K562 (cell line): Measurements from ENCODE around the gene ACKR2. TPM values are rescaled to one million over a fixed set of nuclear protein-coding genes. Genes with fewer than 3 reads are reported as not detected.

ENCODE experiments used
- CBX1 ChIP-seq: sonication (generic); IDR thresholded peaks from 2 replicates; pipeline ENCODE4 v1.6.1; 2016; ENCODE audit warnings: antibody characterized with exemption, low read depth, mild to moderate bottlenecking
- ELF2 ChIP-seq: fragments of 250-450 bp; sonication (Bioruptor Pico); IDR thresholded peaks from 2 replicates; pipeline ENCODE4 v1.5.0; 2021; ENCODE audit warnings: mild to moderate bottlenecking
- GTF2E2 ChIP-seq: fragments of 200-800 bp; sonication (Bioruptor generic); IDR thresholded peaks from 2 replicates; pipeline ENCODE4 v1.6.1; 2016; ENCODE audit warnings: missing genetic modification characterization, missing compliant biosample characterization
- HOXB6 ChIP-seq: fragments of 250-450 bp; sonication (Bioruptor Pico); IDR thresholded peaks from 2 replicates; pipeline ENCODE4 v1.5.1; 2022; ENCODE audit warnings: mild to moderate bottlenecking, borderline replicate concordance
- KAT8 ChIP-seq: fragments of 450-650 bp; IDR thresholded peaks from 2 replicates; pipeline ENCODE4 v1.6.1; 2016; ENCODE audit warnings: low read depth, mild to moderate bottlenecking
- MAX ChIP-seq: sonication (generic); formaldehyde crosslinking; IDR thresholded peaks from 2 replicates; pipeline ENCODE4 v1.9.0; 2022; ENCODE audit warnings: mild to moderate bottlenecking, missing genetic modification reagents
- MEF2D ChIP-seq: conservative IDR thresholded peaks from 2 replicates; pipeline ENCODE4 v1.6.1; 2016; ENCODE audit warnings: low read depth, missing genetic modification characterization, missing compliant biosample characterization
- RBM17 ChIP-seq: fragments of 200-400 bp; formaldehyde crosslinking; IDR thresholded peaks from 2 replicates; pipeline ENCODE4 v1.6.1; 2017; ENCODE audit warnings: low read depth, mild to moderate bottlenecking, low read length, borderline replicate concordance
- RHOXF2B ChIP-seq: fragments of 250-450 bp; sonication (Bioruptor Pico); conservative IDR thresholded peaks from 2 replicates; pipeline ENCODE4 v1.5.1; 2021
- TAF7 ChIP-seq: fragments of 450-650 bp; IDR thresholded peaks from 2 replicates; pipeline ENCODE4 v1.6.1; 2016; ENCODE audit warnings: missing genetic modification characterization, missing compliant biosample characterization
- TCF7 ChIP-seq: sonication (generic); IDR thresholded peaks from 2 replicates; pipeline ENCODE4 v1.6.1; 2016; ENCODE audit warnings: antibody characterized with exemption, borderline replicate concordance
- polyA plus RNA-seq, 8 experiments: library from polyadenylated mRNA; depleted of rRNA in 4 of 8; stranded (reverse) in 5 of 8; unstranded in 3 of 8; fragments of >200 nt; fragmentation: Nextera tagmentation in 2 of 8; fragmentation: Illumina TruSeq in 1 of 8; extraction: Ambion mirVana in 2 of 8; extraction: Trizol in 1 of 8; gene quantifications; 2 replicates each; pipeline versions ENCODE4 v1.2.1 to v1.2.3, GENCODE V29; 2011 to 2014; ENCODE audit warnings: inconsistent platforms in 1 of 8, missing spikeins in 1 of 8
- total RNA-seq, 7 experiments: library from RNA; depleted of rRNA in 6 of 7; stranded (reverse); fragments of >200 nt in 6 of 7; fragmentation: Illumina TruSeq in 2 of 7; extraction: Trizol in 2 of 7; gene quantifications; 2 replicates each; pipeline versions ENCODE4 v1.2.1 to v1.2.3, GENCODE V29; 2011 to 2021; ENCODE audit warnings: low replicate concordance in 1 of 7
- TF ChIP-seq, protein P1 (sequence below): fragments of 450-650 bp; IDR thresholded peaks from 2 replicates; pipeline ENCODE4 v1.6.1; 2016; ENCODE audit warnings: mild to moderate bottlenecking, moderate library complexity
- TF ChIP-seq, protein P2 (sequence below): IDR thresholded peaks from 2 replicates; pipeline ENCODE4 v1.6.1; 2012; ENCODE audit warnings: low read depth, low read length, improper control_type of control experiment, borderline replicate concordance
- TF ChIP-seq, protein P3 (sequence below): sonication (generic); formaldehyde crosslinking; IDR thresholded peaks from 2 replicates; pipeline ENCODE4 v1.8.1; 2022; ENCODE audit warnings: missing genetic modification reagents

Gene ACKR2
- total and polyA plus RNA-seq, 9 of the 15 experiments (the other 6 are each of a cell fraction or from before 2014, with no cell fraction given) = 0.03 to 0.69 (median 0.25) TPM; not detected in 1

DNA sequence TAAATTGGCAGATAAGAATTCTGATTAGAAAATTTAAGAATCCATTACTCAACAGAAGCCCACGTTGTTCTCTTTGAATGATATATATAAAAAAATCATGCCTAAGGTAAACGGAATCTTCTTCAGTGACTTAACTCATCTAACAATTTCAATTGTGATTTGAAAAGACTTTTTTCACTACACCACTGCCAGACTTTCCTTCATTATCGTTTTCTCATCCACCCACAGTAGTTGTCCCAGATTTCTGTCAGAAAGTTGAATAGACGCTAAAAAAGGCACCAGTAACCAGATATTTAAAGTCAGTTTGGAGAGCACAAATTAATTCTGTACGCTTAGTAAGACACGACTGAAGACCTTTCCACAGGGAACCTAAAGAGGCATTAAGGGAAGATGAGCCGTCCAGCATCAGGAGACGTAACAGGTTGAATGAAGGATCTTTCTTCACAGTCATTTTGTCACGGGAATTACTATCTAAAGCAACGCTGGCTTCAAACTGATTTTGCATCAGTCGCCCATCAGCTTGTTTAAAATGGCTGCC is 6.3 kb upstream of the ACKR2 start (continued):
- TF ChIP-seq, protein P1, sequence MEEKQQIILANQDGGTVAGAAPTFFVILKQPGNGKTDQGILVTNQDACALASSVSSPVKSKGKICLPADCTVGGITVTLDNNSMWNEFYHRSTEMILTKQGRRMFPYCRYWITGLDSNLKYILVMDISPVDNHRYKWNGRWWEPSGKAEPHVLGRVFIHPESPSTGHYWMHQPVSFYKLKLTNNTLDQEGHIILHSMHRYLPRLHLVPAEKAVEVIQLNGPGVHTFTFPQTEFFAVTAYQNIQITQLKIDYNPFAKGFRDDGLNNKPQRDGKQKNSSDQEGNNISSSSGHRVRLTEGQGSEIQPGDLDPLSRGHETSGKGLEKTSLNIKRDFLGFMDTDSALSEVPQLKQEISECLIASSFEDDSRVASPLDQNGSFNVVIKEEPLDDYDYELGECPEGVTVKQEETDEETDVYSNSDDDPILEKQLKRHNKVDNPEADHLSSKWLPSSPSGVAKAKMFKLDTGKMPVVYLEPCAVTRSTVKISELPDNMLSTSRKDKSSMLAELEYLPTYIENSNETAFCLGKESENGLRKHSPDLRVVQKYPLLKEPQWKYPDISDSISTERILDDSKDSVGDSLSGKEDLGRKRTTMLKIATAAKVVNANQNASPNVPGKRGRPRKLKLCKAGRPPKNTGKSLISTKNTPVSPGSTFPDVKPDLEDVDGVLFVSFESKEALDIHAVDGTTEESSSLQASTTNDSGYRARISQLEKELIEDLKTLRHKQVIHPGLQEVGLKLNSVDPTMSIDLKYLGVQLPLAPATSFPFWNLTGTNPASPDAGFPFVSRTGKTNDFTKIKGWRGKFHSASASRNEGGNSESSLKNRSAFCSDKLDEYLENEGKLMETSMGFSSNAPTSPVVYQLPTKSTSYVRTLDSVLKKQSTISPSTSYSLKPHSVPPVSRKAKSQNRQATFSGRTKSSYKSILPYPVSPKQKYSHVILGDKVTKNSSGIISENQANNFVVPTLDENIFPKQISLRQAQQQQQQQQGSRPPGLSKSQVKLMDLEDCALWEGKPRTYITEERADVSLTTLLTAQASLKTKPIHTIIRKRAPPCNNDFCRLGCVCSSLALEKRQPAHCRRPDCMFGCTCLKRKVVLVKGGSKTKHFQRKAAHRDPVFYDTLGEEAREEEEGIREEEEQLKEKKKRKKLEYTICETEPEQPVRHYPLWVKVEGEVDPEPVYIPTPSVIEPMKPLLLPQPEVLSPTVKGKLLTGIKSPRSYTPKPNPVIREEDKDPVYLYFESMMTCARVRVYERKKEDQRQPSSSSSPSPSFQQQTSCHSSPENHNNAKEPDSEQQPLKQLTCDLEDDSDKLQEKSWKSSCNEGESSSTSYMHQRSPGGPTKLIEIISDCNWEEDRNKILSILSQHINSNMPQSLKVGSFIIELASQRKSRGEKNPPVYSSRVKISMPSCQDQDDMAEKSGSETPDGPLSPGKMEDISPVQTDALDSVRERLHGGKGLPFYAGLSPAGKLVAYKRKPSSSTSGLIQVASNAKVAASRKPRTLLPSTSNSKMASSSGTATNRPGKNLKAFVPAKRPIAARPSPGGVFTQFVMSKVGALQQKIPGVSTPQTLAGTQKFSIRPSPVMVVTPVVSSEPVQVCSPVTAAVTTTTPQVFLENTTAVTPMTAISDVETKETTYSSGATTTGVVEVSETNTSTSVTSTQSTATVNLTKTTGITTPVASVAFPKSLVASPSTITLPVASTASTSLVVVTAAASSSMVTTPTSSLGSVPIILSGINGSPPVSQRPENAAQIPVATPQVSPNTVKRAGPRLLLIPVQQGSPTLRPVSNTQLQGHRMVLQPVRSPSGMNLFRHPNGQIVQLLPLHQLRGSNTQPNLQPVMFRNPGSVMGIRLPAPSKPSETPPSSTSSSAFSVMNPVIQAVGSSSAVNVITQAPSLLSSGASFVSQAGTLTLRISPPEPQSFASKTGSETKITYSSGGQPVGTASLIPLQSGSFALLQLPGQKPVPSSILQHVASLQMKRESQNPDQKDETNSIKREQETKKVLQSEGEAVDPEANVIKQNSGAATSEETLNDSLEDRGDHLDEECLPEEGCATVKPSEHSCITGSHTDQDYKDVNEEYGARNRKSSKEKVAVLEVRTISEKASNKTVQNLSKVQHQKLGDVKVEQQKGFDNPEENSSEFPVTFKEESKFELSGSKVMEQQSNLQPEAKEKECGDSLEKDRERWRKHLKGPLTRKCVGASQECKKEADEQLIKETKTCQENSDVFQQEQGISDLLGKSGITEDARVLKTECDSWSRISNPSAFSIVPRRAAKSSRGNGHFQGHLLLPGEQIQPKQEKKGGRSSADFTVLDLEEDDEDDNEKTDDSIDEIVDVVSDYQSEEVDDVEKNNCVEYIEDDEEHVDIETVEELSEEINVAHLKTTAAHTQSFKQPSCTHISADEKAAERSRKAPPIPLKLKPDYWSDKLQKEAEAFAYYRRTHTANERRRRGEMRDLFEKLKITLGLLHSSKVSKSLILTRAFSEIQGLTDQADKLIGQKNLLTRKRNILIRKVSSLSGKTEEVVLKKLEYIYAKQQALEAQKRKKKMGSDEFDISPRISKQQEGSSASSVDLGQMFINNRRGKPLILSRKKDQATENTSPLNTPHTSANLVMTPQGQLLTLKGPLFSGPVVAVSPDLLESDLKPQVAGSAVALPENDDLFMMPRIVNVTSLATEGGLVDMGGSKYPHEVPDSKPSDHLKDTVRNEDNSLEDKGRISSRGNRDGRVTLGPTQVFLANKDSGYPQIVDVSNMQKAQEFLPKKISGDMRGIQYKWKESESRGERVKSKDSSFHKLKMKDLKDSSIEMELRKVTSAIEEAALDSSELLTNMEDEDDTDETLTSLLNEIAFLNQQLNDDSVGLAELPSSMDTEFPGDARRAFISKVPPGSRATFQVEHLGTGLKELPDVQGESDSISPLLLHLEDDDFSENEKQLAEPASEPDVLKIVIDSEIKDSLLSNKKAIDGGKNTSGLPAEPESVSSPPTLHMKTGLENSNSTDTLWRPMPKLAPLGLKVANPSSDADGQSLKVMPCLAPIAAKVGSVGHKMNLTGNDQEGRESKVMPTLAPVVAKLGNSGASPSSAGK = peak; percentile 59; the same call in 1 of the 2 replicates
- TF ChIP-seq MEF2D (no peak), GTF2E2 (no peak), TCF7 (no peak), HOXB6 (CRISPR knock-in tag) (no peak), CBX1 (no peak), RBM17 (no peak), ELF2 (CRISPR knock-in tag) (peak; percentile 57; the same call in 1 of the 2 replicates), MAX (CRISPR knock-in tag) (peak; percentile 45; the same call in 1 of the 2 replicates), TAF7 (tag) (peak; percentile 17; the same call in 1 of the 2 replicates), RHOXF2B (CRISPR knock-in tag) (no peak), KAT8 (no peak)
- TF ChIP-seq, protein P2, sequence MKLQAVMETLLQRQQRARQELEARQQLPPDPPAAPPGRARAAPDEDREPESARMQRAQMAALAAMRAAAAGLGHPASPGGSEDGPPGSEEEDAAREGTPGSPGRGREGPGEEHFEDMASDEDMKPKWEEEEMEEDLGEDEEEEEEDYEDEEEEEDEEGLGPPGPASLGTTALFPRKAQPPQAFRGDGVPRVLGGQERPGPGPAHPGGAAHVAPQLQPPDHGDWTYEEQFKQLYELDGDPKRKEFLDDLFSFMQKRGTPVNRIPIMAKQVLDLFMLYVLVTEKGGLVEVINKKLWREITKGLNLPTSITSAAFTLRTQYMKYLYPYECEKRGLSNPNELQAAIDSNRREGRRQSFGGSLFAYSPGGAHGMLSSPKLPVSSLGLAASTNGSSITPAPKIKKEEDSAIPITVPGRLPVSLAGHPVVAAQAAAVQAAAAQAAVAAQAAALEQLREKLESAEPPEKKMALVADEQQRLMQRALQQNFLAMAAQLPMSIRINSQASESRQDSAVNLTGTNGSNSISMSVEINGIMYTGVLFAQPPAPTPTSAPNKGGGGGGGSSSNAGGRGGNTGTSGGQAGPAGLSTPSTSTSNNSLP = no peak
- TF ChIP-seq, protein P3, sequence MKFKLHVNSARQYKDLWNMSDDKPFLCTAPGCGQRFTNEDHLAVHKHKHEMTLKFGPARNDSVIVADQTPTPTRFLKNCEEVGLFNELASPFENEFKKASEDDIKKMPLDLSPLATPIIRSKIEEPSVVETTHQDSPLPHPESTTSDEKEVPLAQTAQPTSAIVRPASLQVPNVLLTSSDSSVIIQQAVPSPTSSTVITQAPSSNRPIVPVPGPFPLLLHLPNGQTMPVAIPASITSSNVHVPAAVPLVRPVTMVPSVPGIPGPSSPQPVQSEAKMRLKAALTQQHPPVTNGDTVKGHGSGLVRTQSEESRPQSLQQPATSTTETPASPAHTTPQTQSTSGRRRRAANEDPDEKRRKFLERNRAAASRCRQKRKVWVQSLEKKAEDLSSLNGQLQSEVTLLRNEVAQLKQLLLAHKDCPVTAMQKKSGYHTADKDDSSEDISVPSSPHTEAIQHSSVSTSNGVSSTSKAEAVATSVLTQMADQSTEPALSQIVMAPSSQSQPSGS = no peak
